Muscle of arm (tissue), 12 donors: ENCODE results near the gene LONP2. TPM values are rescaled to one million over a fixed set of nuclear protein-coding genes. Genes with fewer than 3 reads are reported as not detected.
A peak's percentile ranks its signal among the peaks of the same experiment; 100 is the strongest.
"Not testable (repeated sequence)": the region's sequence is repeated elsewhere in the genome, so short reads cannot be mapped to it uniquely, and the experiment has no call there.

ENCODE experiments used
- DNase-seq: peaks from one replicate; pipeline ENCODE4 v3.0.0-alpha.2; 2013
- polyA plus RNA-seq, 12 donors: library from polyadenylated mRNA; unstranded; fragments of 120-200 nt; gene quantifications; one replicate each; pipeline ENCODE4 v1.2.1, GENCODE V29; 2013; ENCODE audit not compliant: insufficient read length in 12 of 12

The LONP2 gene
- polyA plus RNA-seq, 12 donors = 39.1 to 70.2 (median 42.8) TPM; not detected in 1

- no peak for DNase-seq
Measured at GRCh38 chr16:48365025-48365600, 121.0 kb downstream of the LONP2 start.

DNA sequence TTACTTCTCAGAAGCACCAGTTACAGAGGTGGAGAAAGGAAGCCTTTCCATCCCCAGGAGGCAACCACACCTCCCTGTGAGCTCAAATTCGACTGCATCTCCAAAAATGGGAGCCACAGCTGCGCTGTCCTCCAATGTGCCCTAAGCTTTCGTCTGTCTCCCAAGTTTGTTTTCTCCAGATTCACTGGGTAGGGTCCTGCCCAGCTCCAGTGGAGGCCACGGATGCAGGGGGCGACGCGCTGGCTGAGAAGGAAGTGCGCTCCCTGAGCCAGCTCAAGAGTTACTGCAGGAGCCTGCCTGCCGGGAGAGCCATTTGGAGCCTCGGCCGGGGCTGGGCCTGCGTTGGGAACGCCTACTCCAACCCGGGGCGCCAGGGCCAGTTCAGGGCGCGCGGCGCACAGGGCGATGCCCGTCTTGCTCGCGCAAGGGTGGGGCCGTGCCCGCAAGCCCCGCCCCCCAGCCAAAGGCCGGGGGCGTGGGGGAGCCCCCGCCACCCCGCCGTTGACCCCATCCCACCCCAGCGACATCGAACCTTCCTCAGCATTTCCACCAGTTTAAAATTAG lies 121.6 kb downstream of the LONP2 start:
- DNase-seq = peak; percentile 86

- DNase-seq = peak; percentile 39
Measured at GRCh38 chr16:48366165-48367093, 122.3 kb downstream of the LONP2 start.

DNA sequence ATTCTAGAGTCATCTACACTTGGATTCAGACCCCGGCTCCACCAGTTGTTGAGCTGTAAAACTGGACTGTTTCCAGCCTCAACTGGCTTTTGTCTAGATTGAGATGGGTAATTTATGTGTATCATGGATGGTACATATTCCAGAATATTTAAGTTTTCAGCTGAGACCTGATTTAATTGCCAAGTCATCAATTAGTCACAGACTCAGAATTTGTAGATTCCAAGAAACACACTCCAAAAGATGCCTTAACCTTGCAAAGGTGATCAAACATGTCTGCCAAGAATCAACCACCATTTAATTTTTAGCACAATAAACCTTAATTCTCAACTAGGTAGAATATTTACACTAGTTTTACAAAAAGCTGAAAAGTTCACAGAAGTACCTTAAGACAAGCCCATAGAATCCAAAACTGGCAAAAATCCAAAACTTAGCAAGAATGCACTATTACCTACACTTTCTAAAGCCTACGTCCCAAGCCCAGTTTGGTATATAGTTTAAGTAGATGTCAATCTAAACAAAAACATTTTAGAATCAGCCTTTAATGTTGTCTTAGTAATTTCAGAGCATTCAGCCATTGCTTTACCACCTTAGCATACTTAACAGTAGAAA lies 123.4 kb downstream of the LONP2 start:
- DNase-seq = no peak

- no peak for DNase-seq
Measured at GRCh38 chr16:48369765-48370164, 125.7 kb downstream of the LONP2 start.

DNA sequence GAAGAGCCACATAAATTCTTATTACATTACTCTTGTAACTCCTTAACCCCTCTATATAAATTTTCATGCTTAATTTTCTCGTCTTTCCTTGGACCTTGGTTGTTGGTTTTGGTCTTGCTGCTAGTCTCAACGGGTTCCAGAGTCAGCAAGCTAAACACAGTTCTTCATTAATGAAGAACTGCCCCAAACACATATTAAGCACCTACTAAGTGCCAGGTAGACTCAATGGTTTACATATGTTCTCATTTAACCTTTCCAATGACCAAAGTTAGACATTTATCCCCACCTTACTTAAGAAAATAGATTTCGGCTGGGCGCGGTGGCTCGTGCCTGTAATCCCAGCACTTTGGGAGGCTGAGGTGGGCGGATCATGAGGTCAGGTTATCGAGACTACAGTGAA lies 126.1 kb downstream of the LONP2 start:
- no peak for DNase-seq

GRCh38 chr16:48370668-48371392 lies 126.7 kb downstream of the LONP2 start:
- not testable (repeated sequence) for DNase-seq

DNA sequence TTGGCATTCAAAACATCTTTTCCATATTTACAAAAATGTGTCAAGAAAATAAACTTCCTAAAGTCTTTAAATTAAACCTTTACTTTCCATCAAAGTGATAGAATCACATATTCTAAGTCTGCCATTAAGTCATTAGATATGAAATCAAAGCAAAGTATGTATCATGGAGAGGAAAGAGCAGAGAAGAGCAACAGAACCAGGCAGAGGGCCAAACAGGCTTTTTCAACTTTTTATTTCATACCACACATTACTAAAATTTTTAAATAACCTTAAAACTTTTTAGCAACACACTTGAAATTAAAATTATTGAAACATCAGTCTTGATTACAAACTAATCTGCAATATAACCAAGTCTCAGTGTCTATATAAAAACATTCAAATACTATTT lies 127.3 kb downstream of the LONP2 start:
- DNase-seq = no peak

DNA sequence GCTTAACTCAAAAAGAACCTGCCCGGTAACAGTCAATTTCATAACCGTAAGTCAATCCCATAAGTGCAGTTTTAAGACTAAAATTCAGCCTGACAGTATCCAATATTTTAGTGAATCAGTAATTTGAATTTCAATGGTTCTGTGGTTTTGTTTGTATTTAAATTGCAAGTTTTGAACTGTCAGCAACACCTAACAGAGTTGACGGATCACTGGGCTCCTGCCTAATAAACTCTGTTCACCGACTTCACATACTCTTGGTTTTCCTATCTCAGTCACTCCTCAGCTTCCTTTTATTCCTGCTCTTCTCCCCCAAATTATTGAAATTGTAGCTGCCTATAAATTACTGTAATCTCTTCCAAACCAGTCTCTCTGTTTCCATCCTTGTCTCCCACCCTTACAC lies 128.6 kb downstream of the LONP2 start:
- no peak for DNase-seq

DNA sequence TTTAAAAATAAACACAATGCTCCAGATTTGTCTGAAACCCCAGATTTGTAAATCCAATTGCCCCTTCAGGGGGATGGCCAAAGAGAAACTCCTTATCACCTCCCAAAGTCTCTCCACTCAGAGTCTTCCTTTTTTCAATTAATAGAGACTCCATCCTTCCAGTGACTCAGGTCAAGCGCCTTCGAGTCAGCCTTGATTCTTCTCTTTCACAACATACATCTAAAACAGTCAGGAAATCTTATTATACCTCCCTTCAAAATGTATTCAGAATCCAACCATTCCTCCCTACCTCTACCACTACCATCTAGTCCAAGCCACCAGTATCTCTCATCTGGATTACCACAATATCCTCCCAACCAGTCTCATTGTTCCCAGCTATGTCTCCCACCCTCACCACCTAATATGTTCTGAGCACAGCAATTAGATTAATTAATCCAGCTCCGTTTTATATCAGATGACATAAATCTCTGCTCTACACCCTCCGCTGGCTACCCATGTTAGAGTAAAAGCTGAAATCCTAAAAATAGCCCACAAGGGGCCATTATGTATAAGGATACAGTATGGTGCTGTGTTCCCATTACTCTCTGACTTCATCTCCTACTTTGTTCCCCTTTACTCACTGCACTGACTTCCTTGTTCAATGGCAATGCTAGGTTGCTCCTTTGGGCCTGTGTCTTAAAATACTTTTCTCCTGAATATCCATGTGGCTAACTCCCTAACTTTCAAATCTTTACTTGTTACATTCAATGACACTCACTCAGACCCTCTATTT lies 129.3 kb downstream of the LONP2 start:
- DNase-seq = no peak

DNA sequence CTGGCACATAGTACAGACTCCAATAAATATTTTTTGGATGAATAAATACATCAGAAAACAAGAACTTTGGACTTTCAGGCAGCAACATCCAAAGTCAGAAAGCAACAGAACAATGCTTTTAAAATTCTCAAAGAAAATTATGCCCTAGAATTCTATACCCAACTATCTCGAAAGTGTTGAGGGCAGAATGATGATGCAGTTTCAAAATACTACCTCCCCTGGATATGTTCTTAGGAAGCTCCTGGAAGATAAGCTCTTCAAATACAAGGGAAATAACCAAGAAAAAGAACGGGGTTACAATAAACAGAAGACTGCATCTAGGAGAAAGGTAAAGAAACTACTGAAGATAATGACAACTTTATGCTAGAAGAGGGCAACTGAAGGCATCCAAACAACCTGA lies 130.2 kb downstream of the LONP2 start:
- DNase-seq = no peak

DNA sequence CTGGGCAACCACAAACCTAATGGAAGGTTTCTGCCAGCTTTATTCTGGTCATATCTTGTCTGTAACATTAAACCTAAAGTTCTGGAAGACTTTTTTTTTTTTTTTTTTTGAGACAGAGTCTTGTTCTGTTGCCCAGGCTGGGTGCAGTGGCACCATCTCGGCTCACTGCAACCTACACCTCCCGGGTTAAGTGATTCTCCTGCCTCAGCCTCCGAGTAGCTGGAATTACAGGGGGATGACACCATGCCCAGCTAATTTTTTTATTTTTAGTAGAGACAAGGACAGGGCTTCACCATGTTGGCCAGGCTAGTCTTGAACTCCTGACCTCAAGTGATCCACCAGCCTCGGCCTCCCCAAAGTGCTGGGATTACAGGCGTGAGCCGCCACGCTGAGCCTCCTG lies 133.2 kb downstream of the LONP2 start:
- DNase-seq = not testable (repeated sequence)

GRCh38 chr16:48378276-48378675 lies 134.2 kb downstream of the LONP2 start:
- DNase-seq = no peak

- no peak for DNase-seq
Measured at GRCh38 chr16:48378836-48379235, 134.7 kb downstream of the LONP2 start.

- DNase-seq = no peak
Measured at GRCh38 chr16:48381201-48381600, 137.1 kb downstream of the LONP2 start.

- DNase-seq = no peak
Measured at GRCh38 chr16:48382131-48382530, 138.0 kb downstream of the LONP2 start.

- no peak for DNase-seq
Measured at GRCh38 chr16:48383009-48383876, 139.1 kb downstream of the LONP2 start.

DNA sequence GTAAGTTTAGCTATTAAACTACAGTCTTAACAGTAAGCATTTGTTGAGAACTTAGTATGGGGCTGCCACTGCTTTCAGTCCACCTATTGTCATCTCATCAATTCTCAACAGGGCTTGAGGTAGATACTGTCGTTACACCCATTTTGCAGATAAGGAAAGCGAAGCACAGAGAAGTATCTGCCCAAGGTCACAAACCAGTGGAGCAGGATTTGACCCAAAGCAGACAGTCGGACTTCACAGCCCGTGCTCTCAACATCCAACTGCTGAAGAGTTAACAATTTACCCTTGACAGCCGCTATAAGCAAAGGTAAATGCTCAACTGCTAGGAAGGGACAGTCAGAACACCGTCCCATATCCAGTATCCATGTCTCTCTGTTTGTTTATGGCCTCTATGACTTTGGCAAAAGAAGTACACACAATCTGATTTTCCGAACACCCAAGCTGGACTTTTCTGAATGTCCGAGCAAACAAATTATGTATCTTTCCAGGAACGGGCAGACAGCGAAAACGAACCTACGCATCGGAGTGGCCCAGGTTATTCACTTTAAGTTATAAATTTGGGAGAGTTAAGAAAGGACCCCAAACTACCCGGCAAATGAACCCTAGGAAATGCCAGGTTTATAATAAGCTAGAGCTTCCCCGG lies 139.9 kb downstream of the LONP2 start:
- DNase-seq = no peak

DNA sequence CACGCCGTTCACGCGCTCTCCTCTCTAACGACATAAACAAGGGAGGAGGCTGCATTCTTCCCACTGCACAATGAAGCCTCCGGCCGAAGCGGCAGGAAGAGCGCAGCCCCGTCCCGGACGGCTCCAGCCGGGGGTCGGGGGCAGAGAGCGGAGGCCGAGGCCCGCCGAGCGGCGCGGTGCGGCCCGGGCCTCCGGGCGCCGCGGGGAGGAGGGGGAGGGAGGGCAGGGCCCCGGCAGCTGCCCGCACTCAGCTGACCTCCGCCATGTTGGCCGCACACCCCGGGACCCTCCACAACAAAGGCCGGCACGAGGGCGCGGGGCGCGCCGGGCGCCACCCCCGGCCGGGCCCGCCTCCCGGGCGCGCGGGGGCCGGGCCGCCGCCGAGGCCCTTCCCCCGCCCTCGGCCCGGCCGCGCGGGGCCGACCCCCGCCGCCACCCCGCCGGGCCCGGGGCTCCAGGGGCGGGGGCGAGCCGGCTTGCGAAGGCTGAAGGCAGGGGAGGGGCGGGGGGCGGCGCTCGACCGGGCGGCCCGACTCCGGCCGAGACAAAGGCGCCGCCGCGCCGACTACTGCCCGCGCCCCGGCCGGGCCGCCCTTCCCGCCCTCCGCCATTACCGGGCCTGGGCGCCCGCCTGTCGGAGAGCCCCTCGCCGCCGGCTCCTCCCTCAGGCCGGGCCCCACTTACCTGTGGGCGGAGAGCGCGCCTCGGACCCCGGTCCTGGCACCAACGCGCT lies 140.6 kb downstream of the LONP2 start:
- peak; percentile 58 for DNase-seq
